MM.1S (cell line): ENCODE measurements around the gene MICALL2.

Source experiments
- DNase-seq: peaks from one replicate; pipeline ENCODE4 v3.0.0-alpha.2; 2015
- H2AFZ ChIP-seq: fragments of 300-600 bp; sonication (generic); 2 replicates; pipeline ENCODE4 v1.6.0; 2016; ENCODE audit warnings: antibody characterized with exemption, low read length
- H3F3A ChIP-seq: fragments of 300-600 bp; sonication (generic); 2 replicates; pipeline ENCODE4 v1.6.1; 2016; ENCODE audit warnings: mild to moderate bottlenecking, antibody characterized with exemption, low read length, moderate library complexity, mixed read lengths; ENCODE audit not compliant: insufficient read depth
- H3K27ac ChIP-seq: fragments of 300-600 bp; sonication (generic); 2 replicates; pipeline ENCODE4 v1.5.1; 2016; ENCODE audit warnings: mild to moderate bottlenecking, low read length
- H3K27me3 ChIP-seq: fragments of 300-600 bp; sonication (generic); replicated peaks from 2 replicates; pipeline ENCODE4 v1.6.0; 2016; ENCODE audit warnings: low read length; ENCODE audit not compliant: insufficient read depth
- H3K36me3 ChIP-seq: fragments of 300-600 bp; sonication (generic); replicated peaks from 2 replicates; pipeline ENCODE4 v1.6.1; 2016; ENCODE audit warnings: mild to moderate bottlenecking, low read length, mixed read lengths; ENCODE audit not compliant: insufficient read depth
- H3K4me1 ChIP-seq: fragments of 300-600 bp; sonication (generic); 2 replicates; pipeline ENCODE4 v1.6.1; 2016; ENCODE audit warnings: low read length, mixed read lengths
- H3K4me2 ChIP-seq: fragments of 300-600 bp; sonication (generic); 2 replicates; pipeline ENCODE4 v1.6.0; 2016; ENCODE audit warnings: low read depth, low read length
- H3K4me3 ChIP-seq: fragments of 300-600 bp; sonication (generic); 2 replicates; pipeline ENCODE4 v1.5.1; 2016; ENCODE audit warnings: low read length, mixed read lengths
- H3K79me2 ChIP-seq: fragments of 300-600 bp; sonication (generic); 2 replicates; pipeline ENCODE4 v1.6.1; 2016; ENCODE audit warnings: mixed run types, low read length, mixed read lengths
- H3K9ac ChIP-seq: fragments of 300-600 bp; sonication (generic); 2 replicates; pipeline ENCODE4 v1.6.1; 2016; ENCODE audit warnings: low read length, mixed read lengths
- H3K9me2 ChIP-seq: fragments of 300-600 bp; sonication (generic); replicated peaks from 2 replicates; pipeline ENCODE4 v1.6.1; 2016; ENCODE audit warnings: mild to moderate bottlenecking, low read length, mixed read lengths; ENCODE audit not compliant: insufficient read depth
- H3K9me3 ChIP-seq: fragments of 300-600 bp; sonication (generic); replicated peaks from 2 replicates; pipeline ENCODE4 v1.6.1; 2016; ENCODE audit warnings: mild to moderate bottlenecking, low read length, mixed read lengths; ENCODE audit not compliant: insufficient read depth
- H4K20me1 ChIP-seq: fragments of 300-600 bp; sonication (generic); 2 replicates; pipeline ENCODE4 v1.6.1; 2016; ENCODE audit warnings: mild to moderate bottlenecking, low read length, moderate library complexity, mixed read lengths; ENCODE audit not compliant: insufficient read depth
- CTCF ChIP-seq: fragments of 300-600 bp; sonication (generic); IDR thresholded peaks from 2 replicates; pipeline ENCODE4 v1.5.1; 2016; ENCODE audit warnings: antibody characterized with exemption, low read length, mixed read lengths
- EZH2 ChIP-seq: fragments of 300-600 bp; sonication (generic); optimal IDR thresholded peaks from 2 replicates; pipeline ENCODE3; 2017; ENCODE audit warnings: low read depth, mild to moderate bottlenecking, antibody characterized with exemption, low read length, mixed read lengths
- EZH2phosphoT487 ChIP-seq: fragments of 300-600 bp; sonication (generic); IDR thresholded peaks from 2 replicates; pipeline ENCODE4 v1.6.1; 2018; ENCODE audit warnings: antibody characterized with exemption, low read length

Gene MICALL2

GRCh38 chr7:1473864-1474512 lies 14.7 kb upstream of the MICALL2 start:
- Histone ChIP-seq H3K4me2 (no peak overlapping the region), H3K4me3 (no peak overlapping the region), H3F3A (no peaks in the 10 kb centered on the region), H3K79me2 (no peaks in the 10 kb centered on the region), H3K9me2 (no peaks in the 10 kb centered on the region), H3K27me3 (no peaks in the 10 kb centered on the region), H3K9me3 (no peaks in the 10 kb centered on the region), H4K20me1 (no peaks in the 10 kb centered on the region), H3K9ac (peak overlapping the region; percentile 29; the same call in 1 of the 2 replicates), H3K36me3 (no peaks in the 10 kb centered on the region), H3K27ac (no peak overlapping the region), H3K4me1 (peaks cover 6% of the 10 kb centered on the region), H2AFZ (0 out of 2 replicates have a peak overlapping the region, but pooled peaks have one; percentile 31)
- DNase-seq: peak; percentile 88
- TF ChIP-seq CTCF: peak; percentile 85
- no peak for TF ChIP-seq EZH2
- no peak for TF ChIP-seq EZH2phosphoT487

DNA sequence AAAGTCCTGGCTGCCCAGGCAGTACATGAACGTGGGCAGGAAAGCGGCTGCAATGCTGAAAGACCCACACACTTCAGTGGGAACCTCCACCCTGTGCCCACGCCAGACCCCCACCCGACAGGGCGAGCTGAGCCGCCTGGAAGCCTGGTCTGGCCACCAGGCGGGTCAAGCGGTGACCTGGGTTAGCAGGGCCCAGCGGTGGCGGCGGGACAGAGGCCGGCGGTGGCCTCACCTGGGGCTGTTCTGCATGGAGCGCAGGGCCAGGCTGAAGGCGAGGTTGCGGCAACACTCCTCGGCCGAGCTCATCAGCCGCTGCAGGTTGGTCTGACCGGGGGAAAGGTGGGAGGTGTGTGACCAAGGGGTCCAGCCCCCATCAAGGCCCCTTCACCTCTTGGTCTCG lies 11.6 kb upstream of the MICALL2 start:
- no peak overlapping the region for H3K4me3 ChIP-seq
- H3K27me3 ChIP-seq: no peaks in the 10 kb centered on the region
- H2AFZ ChIP-seq: no peak overlapping the region
- DNase-seq: no peak
- no peaks in the 10 kb centered on the region for H3F3A ChIP-seq
- H3K4me1 ChIP-seq: peaks cover 17% of the 10 kb centered on the region
- H3K79me2 ChIP-seq: no peaks in the 10 kb centered on the region
- H3K36me3 ChIP-seq: no peaks in the 10 kb centered on the region
- no peaks in the 10 kb centered on the region for H4K20me1 ChIP-seq
- H3K27ac ChIP-seq: no peak overlapping the region
- H3K9ac ChIP-seq: no peak overlapping the region
- no peaks in the 10 kb centered on the region for H3K9me2 ChIP-seq
- TF ChIP-seq EZH2 (no peak), EZH2phosphoT487 (no peak), CTCF (no peak)
- H3K4me2 ChIP-seq: no peak overlapping the region
- H3K9me3 ChIP-seq: no peaks in the 10 kb centered on the region

DNA sequence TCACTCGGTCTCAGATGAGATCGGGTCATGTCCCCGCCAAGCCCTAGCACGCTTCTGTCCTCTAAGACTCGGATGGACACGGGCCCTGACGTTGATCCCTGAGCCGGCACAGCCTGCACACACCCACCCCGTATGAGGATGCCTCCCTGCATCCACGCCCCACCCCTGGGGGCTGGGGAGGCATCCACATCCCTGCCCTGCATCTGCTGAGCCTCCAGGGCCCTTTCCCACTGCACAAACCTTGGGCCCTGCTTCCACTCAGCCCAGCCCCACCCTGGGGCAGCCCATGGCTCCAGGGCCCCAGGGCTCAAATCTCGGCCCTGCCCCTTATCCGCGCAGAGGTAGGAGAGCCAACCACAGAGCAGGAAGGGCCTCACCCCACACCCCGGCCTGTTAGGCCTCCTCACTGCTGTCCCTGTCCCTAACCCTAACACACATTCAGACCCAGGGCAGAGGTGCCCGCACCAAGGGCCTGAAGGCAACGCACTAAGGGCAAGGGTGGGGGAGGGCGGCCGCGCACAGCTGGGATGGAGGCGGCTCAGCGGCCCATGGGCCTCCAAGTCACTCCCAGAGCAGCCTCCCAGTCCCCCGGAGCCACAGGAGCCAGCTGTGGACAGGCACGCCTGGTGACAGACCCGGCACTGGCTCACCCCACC lies 9.5 kb upstream of the MICALL2 start:
- Histone ChIP-seq H3K4me1 (peaks cover 12% of the 10 kb centered on the region), H3K9ac (no peak overlapping the region), H3K27ac (no peak overlapping the region)

More for the DNA sequence above, 9.5 kb upstream of the MICALL2 start:
- TF ChIP-seq EZH2phosphoT487: no peak
- no peak for TF ChIP-seq CTCF
- TF ChIP-seq EZH2: no peak
- no peak overlapping the region for H2AFZ ChIP-seq
- H3F3A ChIP-seq: no peaks in the 10 kb centered on the region
- no peak overlapping the region for H3K4me2 ChIP-seq
- no peaks in the 10 kb centered on the region for H3K9me2 ChIP-seq
- no peaks in the 10 kb centered on the region for H3K9me3 ChIP-seq
- no peaks in the 10 kb centered on the region for H3K36me3 ChIP-seq
- no peak for DNase-seq
- H3K4me3 ChIP-seq: no peak overlapping the region
- H3K79me2 ChIP-seq: no peaks in the 10 kb centered on the region
- no peaks in the 10 kb centered on the region for H4K20me1 ChIP-seq
- no peaks in the 10 kb centered on the region for H3K27me3 ChIP-seq
